Middle frontal gyrus (tissue), 1 donor: ENCODE results near the gene SLC25A10.

Experiments
- DNase-seq: peaks from one replicate; pipeline ENCODE4 v3.0.0-alpha.2; 2015; ENCODE audit warnings: low spot score; ENCODE audit errors: extremely low spot score

SLC25A10 gene

DNA sequence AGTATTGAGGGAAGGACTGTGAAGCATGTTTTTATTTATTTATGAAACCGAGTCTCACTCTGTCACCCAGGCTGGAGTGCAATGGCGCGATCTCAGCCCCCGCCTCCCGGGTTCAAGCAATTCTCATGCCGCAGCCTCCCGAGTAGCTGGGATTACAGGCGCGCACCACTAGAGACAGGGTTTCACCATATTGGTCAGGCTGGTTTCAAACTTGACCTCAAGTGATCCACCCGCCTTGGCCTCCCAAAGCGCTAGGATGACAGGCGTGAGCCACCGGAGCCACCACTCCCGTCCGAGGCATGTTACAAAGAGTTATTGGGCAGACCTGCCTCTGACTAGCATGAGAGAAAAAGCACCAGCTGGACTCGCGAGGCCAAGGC, 5.9 kb upstream of the SLC25A10 start:
- DNase-seq = no peak

DNA sequence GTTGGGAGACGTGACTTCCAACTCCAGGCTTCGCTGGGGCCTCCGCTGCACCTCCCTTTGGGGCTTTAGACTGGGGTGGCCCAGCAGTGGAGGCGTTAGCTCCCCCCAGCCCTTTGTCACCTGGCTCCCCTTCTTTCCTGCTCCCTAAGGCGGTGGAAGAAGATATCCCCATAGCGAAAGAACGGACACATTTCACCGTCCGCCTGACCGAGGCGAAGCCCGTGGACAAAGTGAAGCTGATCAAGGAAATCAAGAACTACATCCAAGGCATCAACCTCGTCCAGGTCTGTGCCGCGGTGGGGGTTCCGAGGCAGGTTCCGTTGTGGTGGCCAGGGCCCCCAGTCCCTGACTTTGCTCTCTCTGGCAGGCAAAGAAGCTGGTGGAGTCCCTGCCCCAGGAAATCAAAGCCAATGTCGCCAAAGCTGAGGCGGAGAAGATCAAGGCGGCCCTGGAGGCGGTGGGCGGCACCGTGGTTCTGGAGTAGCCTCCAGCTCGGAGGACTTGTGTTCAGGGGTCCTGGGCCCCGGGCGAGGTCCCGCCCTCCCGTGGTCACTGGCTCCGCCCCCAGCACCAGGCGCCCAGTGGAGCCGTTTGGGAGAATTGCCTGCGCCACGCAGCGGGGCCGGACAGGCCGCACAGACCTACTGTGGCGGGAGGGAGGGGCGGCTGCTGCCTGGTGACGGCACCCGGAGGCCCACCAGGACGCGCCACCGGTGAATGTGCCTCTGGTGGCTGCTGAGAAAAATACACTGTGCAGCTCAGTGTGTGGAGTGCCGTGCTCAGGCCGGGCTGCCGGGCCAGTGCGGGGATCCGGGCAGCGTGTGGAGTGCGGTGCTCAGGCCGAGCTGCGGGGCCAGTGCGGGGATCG, 5.1 kb upstream of the SLC25A10 start:
- DNase-seq = no peak

DNA sequence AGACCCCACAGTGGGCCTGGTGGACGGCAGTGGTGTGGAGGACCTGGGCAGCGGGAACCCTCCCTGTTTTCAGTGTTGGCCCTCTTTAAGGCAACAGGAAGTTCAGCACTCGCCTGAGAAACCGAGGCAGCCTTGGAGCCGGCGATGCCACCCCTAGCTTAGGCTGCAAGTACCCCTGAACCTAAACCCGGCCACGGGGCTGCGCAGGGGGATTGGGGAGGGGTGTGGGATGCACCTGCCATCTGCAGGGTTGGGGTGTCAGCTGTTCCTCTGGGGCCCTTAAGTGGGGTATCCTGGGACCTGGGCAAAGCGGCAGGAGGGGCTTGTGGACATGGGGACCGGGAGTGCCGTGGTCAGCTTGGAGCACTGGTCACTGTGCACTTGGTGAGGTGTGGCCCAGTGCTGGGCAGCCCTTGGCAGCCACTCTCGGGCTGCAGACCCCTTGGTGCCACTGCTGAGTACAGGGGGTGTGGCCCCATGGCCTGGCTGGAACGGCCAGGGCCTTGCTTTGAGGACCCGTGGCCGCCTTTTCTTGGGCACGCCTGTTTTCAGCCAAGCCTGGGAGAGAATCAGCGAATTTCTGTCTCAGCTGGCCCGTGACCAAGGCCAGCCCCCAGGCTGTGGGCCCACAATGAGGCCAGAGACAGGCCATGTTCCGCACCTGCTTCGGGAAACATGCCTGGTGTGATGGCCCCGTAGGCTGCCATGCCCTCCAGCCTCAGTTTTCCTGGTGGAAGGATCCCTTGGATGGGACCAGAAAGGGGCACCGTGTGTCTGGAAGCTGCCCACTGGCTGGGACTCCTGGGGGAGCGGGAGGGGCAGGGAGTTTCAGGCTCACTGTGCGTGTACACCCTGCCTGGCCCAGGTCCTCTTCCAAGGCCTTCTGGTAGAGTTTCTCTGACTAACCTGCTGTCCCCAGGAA, 4.1 kb upstream of the SLC25A10 start:
- no peak for DNase-seq

- DNase-seq = no peak
Observed at GRCh38 chr17:81708739-81709185, 3.3 kb upstream of the SLC25A10 start.

GRCh38 chr17:81710514-81711308, 1.4 kb upstream of the SLC25A10 start:
- DNase-seq = no peak

DNA sequence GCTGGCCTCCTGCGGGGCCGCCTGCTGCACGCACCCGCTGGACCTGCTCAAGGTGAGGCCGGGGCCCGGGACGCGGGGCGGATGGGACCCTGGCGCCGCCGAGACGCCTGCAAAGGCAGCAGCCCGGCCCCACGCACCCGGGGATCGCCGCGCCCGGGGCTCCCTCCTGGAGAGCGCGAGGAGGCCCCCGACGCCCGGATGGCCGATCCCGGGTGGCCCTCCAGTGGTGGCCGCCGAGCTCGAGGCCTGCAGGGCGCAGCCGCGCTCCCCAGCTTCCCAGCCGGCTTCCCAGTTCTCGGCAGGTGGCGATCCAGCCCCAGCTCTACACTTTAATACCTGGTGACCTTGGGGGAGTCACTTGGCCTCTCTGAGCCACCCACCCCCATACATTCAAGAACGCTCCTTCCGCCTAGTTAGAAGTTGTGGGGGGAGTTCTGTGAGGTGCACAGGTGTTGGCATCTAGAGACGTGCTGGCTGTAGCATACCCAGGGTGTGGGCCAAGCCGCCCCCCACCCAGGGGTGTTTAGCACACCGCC, 452 bp downstream of the SLC25A10 start:
- DNase-seq = no peak

DNA sequence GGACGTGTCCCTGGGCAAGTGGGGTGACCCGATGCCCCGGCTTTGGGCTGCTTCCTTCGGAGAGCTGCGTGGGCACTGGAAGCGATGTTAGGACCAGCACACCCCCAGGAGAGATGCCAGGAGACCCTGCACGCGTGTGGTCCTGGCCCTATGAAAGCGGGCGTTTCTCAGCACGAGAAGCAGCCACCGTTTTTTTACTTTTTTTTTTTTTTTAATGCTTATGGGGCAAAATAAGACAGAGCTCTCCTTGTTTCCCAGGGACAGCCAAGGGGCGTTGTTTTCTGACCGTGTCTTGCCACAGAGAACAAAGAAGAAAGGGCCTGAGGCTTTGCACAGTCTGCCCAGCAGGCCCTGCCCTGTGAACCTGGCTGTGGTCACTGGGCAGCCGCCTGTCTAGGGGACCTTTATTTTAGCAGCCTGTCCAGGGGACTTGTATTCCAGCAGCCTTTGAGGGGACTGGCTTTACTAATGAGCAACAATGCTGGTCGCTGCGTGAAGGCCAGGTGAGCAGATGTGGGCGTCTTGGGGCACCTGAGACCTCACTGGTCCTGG, 996 bp downstream of the SLC25A10 start:
- no peak for DNase-seq

- no peak for DNase-seq
Observed at GRCh38 chr17:81713556-81714411, 1.7 kb downstream of the SLC25A10 start.

- DNase-seq = no peak
Observed at GRCh38 chr17:81714412-81715106, 2.5 kb downstream of the SLC25A10 start.

DNA sequence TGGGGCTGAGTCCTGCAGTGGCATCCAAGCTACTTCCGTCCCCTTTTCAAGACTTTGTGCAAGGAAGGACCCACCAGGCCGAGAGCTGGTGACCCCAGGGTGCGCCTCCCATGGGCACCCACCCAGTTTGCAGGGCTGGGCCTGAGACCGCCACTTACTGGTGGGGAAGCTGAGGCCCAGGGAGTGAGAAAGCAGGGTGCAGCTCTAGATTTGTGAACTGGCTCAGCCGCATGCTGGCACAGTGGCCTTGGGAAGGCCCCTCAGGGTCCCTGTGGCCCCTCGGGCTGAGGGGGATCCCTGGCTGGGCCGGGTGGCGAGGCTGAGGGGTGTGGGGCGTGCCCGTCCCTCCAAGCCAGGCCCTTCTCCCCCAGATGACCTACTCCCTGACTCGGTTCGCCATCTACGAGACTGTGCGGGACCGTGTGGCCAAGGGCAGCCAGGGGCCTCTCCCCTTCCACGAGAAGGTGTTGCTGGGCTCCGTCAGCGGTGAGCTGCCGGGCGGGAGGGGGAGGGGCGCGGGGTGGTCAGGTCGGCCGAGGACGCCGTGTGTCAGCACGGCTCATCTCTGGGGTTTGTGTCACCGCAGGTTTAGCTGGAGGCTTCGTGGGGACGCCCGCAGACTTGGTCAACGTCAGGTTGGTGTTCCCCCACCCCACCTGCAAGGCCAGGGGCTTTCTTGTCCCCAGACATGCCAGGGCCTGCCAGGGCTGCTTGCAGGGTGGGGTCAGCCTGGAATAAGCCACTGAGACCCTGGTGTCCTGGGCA, 3.2 kb downstream of the SLC25A10 start:
- DNase-seq = no peak

- DNase-seq = no peak
Observed at GRCh38 chr17:81715872-81716673, 4.0 kb downstream of the SLC25A10 start.

DNA sequence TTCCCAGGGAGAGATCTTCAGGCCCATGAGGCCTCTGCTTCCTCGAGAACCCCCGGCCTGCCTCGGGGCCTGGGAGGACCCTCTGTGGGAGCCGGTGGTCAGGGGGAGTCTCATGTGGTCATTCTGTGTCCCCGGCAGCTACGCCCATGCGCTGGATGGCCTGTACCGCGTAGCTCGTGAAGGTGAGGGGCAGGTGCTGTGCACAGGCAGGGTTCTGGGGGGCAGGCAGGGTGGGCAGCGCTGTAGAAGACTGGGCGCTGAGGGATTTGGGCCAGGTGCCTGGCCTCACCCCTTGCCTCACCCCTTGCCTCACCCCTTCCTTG, 4.6 kb downstream of the SLC25A10 start:
- DNase-seq = no peak

- DNase-seq = no peak
Observed at GRCh38 chr17:81717049-81717765, 5.1 kb downstream of the SLC25A10 start.

DNA sequence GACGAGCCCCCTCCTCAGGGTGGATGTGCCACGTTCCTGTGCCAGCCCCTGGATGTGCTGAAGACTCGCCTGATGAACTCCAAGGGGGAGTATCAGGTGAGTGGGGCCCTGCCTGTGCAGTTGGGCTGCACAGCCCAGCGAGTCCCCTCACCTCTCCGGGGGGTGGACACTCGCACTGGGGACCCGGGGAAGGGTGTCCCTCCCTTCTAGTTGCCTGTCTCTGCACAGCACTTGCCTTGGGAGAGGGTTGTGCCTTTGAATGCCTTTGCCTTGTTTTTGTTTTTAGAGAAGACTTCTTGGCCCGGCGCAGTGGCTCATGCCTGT, 5.6 kb downstream of the SLC25A10 start:
- DNase-seq = no peak

DNA sequence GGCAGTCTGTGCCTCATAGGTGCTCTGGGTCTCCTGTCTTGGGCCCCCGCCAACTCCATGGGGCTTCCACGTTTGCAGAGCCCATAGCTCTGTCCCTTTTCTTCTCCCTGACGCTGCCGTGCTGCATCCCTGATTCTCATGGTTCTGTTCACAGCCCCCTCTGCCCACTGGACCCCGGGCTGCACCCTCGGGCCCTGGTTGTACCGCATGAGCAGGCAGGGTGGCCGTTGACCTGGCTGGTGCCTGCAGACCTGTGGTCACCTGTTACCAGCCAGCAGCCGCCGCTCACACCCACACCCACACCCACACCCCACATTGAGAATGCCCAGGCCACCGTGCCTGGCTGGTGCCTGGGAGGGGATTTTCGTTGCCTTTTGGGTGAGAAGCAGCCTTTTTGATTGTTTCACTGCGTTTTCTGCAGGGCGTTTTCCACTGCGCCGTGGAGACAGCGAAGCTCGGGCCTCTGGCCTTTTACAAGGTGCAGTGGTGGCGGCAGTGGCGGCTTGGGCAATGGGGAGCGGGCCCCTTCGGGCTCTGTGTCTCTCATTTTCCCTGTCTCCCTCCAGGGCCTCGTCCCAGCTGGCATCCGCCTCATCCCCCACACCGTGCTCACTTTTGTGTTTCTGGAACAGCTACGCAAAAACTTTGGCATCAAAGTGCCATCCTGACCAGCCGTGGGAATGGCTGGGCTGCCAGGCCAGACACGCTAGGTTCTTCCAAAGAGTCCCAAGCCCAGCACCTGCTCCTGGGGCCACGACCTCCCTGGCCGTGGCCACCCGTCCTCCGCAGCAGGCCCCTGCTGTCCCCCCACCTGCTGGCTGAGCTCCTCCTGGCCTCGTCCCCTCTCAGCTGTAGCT, 7.6 kb downstream of the SLC25A10 start:
- DNase-seq = no peak

DNA sequence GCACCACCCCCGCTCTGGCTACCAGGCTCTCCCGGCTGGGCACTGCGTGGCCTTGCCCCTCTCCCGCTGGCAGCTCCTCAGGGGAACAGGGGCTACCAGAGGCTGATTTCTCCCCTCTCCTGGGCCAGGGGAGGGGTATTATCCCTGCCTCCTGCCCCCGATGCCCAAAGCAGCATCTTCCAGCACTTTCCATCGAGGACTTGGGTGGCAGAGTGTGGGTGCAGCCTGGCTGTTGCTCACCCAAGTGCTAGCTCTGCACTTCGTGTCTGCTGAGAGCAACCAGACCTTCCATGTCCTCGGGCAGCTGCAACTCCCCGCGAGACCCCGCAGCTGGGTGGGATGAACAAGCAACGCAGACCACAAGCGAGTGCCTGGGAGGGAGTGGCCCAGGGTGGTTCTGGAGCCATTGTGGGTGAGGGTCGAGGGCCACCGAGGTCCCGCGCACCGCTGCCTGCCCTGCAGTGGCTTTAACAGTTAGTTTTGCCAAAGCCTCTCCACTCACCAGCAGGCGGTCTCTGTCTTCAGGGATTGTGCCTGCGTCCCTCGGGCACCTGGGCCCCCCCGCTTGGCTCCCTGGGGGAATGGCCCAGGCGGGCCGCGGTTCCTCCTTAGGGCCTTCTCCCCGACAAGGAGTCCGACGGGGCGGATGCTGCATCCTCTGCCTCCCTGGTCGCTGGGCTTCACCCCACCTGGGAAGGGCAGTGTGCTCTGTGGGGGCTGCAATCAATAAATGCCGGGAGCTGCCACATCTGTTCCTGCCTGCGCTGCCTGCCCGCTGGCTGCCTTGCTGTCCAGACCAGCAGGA, 8.4 kb downstream of the SLC25A10 start:
- no peak for DNase-seq
